SH-SY5Y (cell line): Measurements from ENCODE around the gene KDM5B.

Experiments
- GATA2 ChIP-seq: IDR thresholded peaks from 2 replicates; pipeline ENCODE4 v1.6.1; 2011; ENCODE audit warnings: mild to moderate bottlenecking, low read depth, low read length
- GATA3 ChIP-seq: IDR thresholded peaks from 2 replicates; pipeline ENCODE4 v1.6.1; 2011; ENCODE audit warnings: low read depth, mild to moderate bottlenecking, low read length, moderate library complexity

KDM5B gene

GRCh38 chr1:202807926-202808757, at the start of gene KDM5B:
Gene KDM5B (minus strand): TSS chr1:202808421. CDS start chr1:202808305, 116 bp downstream.
- TF ChIP-seq GATA3: no peak
- no peak for TF ChIP-seq GATA2

GRCh38 chr1:202857136-202857610, 49.0 kb upstream of the KDM5B start:
- TF ChIP-seq GATA2 (no peak), GATA3 (no peak)

- TF ChIP-seq GATA3: no peak
- no peak for TF ChIP-seq GATA2
These were observed 47.8 kb upstream of the KDM5B start for GRCh38 chr1:202856014-202856413.

- TF ChIP-seq GATA3: no peak
- TF ChIP-seq GATA2: no peak
These were observed 46.6 kb upstream of the KDM5B start for GRCh38 chr1:202854787-202855186.

- TF ChIP-seq GATA3 (no peak), GATA2 (no peak)
These were observed 44.1 kb upstream of the KDM5B start for GRCh38 chr1:202852163-202852904.

- TF ChIP-seq GATA2 (no peak), GATA3 (no peak)
These were observed 42.6 kb upstream of the KDM5B start for GRCh38 chr1:202850593-202851362.

- TF ChIP-seq GATA3: no peak
- TF ChIP-seq GATA2: no peak
These were observed 39.9 kb upstream of the KDM5B start for GRCh38 chr1:202848191-202848542.

GRCh38 chr1:202844935-202845334, 36.7 kb upstream of the KDM5B start:
- TF ChIP-seq GATA3 (no peak), GATA2 (no peak)

- TF ChIP-seq GATA2: no peak
- TF ChIP-seq GATA3: no peak
These were observed 36.0 kb upstream of the KDM5B start for GRCh38 chr1:202844259-202844658.

GRCh38 chr1:202843081-202843480, 34.9 kb upstream of the KDM5B start:
- no peak for TF ChIP-seq GATA2
- no peak for TF ChIP-seq GATA3

GRCh38 chr1:202837746-202838262, 29.6 kb upstream of the KDM5B start:
- TF ChIP-seq GATA2: no peak
- no peak for TF ChIP-seq GATA3

- TF ChIP-seq GATA3 (no peak), GATA2 (no peak)
These were observed 28.6 kb upstream of the KDM5B start for GRCh38 chr1:202836623-202837403.

GRCh38 chr1:202835548-202836072, 27.4 kb upstream of the KDM5B start:
- TF ChIP-seq GATA2 (no peak), GATA3 (no peak)
